Lower leg skin (tissue), 4 donors: Measurements from ENCODE around the gene NFE2L2. TPM values are rescaled to one million over a fixed set of nuclear protein-coding genes. Genes with fewer than 3 reads are reported as not detected.

Source experiments
- DNase-seq, 2 donors: peaks; one replicate each; pipeline ENCODE4 v3.0.0-alpha.2; 2019; ENCODE audit warnings: low spot score in 2 of 2
- H3K4me3 ChIP-seq: fragments of 200-600 bp; sonication (generic); 2 replicates; pipeline ENCODE4 v1.5.1; 2017; ENCODE audit warnings: mild to moderate bottlenecking, low read depth; ENCODE audit not compliant: poor library complexity, severe bottlenecking
- POLR2A ChIP-seq, 2 donors: fragments of 450-650 bp; IDR thresholded peaks; one replicate each; pipeline ENCODE4 v1.6.1; 2016 to 2017; ENCODE audit warnings: antibody characterized with exemption in 2 of 2, mild to moderate bottlenecking in 1 of 2, moderate library complexity in 1 of 2
- WGBS, 2 donors: methylation state at CpG; one replicate each; pipeline ENCODE4 v1.1.5; 2018; 5-methylcytosine and 5-hydroxymethylcytosine counted together
- intact Hi-C: fragments of 100-400 bp; cut with DNase I; formaldehyde crosslinking; loops from one replicate; pipeline ENCODE4 v1.15.0; 2023; ENCODE audit warnings: low total_unique reads
- total RNA-seq, 4 donors: library from RNA; depleted of rRNA; stranded (reverse); fragments of >200 nt; gene quantifications; one replicate each; pipeline ENCODE4 v1.1.0, GENCODE V29; 2016
- TF ChIP-seq, protein P1 (sequence below), 3 donors: fragments of 450-650 bp; IDR thresholded peaks; one replicate each; pipeline ENCODE4 v1.5.1; 2016; ENCODE audit warnings: antibody characterized with exemption in 3 of 3, mild to moderate bottlenecking in 3 of 3, moderate library complexity in 2 of 3

NFE2L2 gene
- total RNA-seq, 4 donors from 2014 or later = 120 to 156 (median 128) TPM

DNA sequence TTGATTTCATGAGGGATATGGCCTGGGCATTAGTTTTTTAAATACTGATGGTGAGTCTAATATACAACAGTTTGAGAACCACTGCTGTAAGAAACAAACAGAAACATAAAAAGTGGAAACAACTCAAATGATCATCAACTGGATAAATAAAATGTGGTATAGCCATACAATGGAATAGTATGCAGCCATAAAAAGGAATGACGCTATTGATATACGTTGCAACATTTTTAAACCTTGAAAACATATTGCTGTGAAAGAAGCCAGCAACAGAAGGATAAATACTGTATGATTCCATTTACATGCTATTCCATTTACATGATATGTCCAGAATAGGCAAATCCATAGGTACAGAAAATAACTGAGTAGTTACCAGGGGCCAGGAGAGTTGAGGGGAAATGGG, 6.5 kb downstream of the NFE2L2 start:
- no peak overlapping the region for H3K4me3 ChIP-seq
- WGBS, 2 donors = 93 to 98% methylated on average over 2 of the region's 2 CpGs
- no peak for DNase-seq
- TF ChIP-seq POLR2A (IDR thresholded peaks at IDR 0.05) = no peak
- intact Hi-C loops = no loop called here

DNA sequence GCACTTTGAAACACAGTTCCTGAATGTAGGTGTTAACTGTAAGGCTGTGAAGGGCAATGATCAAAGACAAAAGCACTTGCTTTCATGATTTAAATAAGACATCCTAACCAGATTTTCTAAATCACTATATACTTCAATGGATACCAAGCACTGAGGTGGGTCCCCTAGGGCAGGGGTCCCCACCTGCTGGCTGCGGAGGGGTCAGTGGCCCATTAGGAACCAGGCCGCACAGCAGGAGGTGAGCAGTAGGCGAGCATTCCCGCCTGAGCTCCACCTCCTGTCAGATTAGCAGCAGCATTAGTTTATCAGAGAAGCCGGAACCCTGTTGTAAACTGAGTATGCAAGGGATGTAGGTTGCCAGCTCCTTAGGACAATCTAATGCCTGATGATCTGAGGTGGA, 7.1 kb downstream of the NFE2L2 start:
- no peak overlapping the region for H3K4me3 ChIP-seq
- WGBS, 2 donors = 70 to 92% methylated on average over 4 to 5 of the region's 5 CpGs
- TF ChIP-seq POLR2A (IDR thresholded peaks at IDR 0.05) = no peak
- TF ChIP-seq, protein P1, sequence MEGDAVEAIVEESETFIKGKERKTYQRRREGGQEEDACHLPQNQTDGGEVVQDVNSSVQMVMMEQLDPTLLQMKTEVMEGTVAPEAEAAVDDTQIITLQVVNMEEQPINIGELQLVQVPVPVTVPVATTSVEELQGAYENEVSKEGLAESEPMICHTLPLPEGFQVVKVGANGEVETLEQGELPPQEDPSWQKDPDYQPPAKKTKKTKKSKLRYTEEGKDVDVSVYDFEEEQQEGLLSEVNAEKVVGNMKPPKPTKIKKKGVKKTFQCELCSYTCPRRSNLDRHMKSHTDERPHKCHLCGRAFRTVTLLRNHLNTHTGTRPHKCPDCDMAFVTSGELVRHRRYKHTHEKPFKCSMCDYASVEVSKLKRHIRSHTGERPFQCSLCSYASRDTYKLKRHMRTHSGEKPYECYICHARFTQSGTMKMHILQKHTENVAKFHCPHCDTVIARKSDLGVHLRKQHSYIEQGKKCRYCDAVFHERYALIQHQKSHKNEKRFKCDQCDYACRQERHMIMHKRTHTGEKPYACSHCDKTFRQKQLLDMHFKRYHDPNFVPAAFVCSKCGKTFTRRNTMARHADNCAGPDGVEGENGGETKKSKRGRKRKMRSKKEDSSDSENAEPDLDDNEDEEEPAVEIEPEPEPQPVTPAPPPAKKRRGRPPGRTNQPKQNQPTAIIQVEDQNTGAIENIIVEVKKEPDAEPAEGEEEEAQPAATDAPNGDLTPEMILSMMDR (IDR thresholded peaks at IDR 0.05) = no peak
- peak in 1 of 2 donors; percentile 64 for DNase-seq
- intact Hi-C loops = no loop called here

- H3K4me3 ChIP-seq = no peak overlapping the region
- peak in 1 of 2 donors; percentile 80 for DNase-seq
- intact Hi-C loops = no loop called here
- 36 to 58% methylated on average over 3 of the region's 3 CpGs for WGBS, 2 donors
- TF ChIP-seq POLR2A (IDR thresholded peaks at IDR 0.05) = no peak
- TF ChIP-seq, protein P1 (IDR thresholded peaks at IDR 0.05) = no peak
These were observed 7.8 kb downstream of the NFE2L2 start for GRCh38 chr2:177256695-177257094.

DNA sequence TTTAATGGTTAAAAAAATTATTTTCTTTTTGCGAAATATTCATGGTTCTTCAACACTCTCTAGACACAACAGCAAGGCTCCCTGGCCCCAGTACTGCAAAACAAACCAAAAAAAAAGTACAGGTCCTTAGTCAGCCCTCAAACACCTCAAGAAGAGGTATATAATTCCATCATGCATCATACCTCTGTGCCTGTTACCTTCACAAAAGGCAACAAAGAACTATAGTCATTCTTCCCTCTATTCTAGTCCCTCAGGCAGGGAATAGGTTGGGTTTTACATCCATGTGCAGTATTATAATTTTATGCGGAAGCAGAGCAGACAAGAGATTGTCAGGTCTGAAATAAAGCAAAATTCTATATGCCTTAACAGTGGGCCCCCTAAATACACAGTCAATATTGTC, 8.5 kb downstream of the NFE2L2 start:
- no peak for DNase-seq
- TF ChIP-seq, protein P1 (IDR thresholded peaks at IDR 0.05) = no peak
- no peak for TF ChIP-seq POLR2A (IDR thresholded peaks at IDR 0.05)
- H3K4me3 ChIP-seq = no peak overlapping the region
- 71 to 82% methylated on average over 2 of the region's 2 CpGs for WGBS, 2 donors
- intact Hi-C loops = no loop called here

DNA sequence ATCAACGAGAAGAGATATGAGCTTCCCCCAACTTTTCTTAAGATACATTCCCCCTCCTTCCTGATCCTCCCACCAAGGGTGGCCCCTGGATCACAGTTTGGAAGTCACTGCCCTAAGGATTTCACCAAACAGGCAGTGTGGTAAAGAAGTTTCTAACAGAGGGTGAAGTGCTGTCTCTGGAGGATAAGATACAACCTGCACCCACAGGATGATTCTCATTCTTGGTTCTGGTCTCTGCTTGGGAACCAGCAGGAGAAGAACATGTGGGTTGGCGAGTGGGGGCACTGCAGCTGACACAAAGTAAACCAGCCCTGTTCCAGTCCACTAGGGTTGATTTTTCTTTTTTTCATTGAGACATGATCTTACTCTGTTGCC, 9.3 kb downstream of the NFE2L2 start:
- no peak for TF ChIP-seq POLR2A (IDR thresholded peaks at IDR 0.05)
- TF ChIP-seq, protein P1 (IDR thresholded peaks at IDR 0.05) = no peak
- intact Hi-C loops = no loop called here
- no peak overlapping the region for H3K4me3 ChIP-seq
- DNase-seq = no peak
- 55 to 65% methylated on average over 2 of the region's 2 CpGs for WGBS, 2 donors

GRCh38 chr2:177254433-177255226, 9.9 kb downstream of the NFE2L2 start:
- TF ChIP-seq, protein P1 (IDR thresholded peaks at IDR 0.05) = no peak
- no peak for TF ChIP-seq POLR2A (IDR thresholded peaks at IDR 0.05)
- intact Hi-C loops = no loop called here
- WGBS, 2 donors = 49 to 52% methylated on average over 11 of the region's 11 CpGs
- DNase-seq = peak in 1 of 2 donors; percentile 68
- H3K4me3 ChIP-seq = no peak overlapping the region
